OCI-LY1 (cell line): ENCODE results near the gene TTC16.

ENCODE experiments used
- EZH2 ChIP-seq: fragments of 200-600 bp; sonication (generic), shearing (Covaris generic); IDR thresholded peaks from 2 replicates; pipeline ENCODE4 v1.8.0; 2017; ENCODE audit warnings: borderline replicate concordance, mixed run types, mild to moderate bottlenecking, antibody characterized with exemption, low read length, moderate library complexity, mixed read lengths
- TF ChIP-seq, protein P1 (sequence below): fragments of 200-600 bp; sonication (generic), shearing (Covaris generic); IDR thresholded peaks from 2 replicates; pipeline ENCODE4 v1.5.1; 2017; ENCODE audit warnings: mild to moderate bottlenecking, antibody characterized with exemption, low read length, moderate library complexity, mixed read lengths

- TF ChIP-seq, protein P1, sequence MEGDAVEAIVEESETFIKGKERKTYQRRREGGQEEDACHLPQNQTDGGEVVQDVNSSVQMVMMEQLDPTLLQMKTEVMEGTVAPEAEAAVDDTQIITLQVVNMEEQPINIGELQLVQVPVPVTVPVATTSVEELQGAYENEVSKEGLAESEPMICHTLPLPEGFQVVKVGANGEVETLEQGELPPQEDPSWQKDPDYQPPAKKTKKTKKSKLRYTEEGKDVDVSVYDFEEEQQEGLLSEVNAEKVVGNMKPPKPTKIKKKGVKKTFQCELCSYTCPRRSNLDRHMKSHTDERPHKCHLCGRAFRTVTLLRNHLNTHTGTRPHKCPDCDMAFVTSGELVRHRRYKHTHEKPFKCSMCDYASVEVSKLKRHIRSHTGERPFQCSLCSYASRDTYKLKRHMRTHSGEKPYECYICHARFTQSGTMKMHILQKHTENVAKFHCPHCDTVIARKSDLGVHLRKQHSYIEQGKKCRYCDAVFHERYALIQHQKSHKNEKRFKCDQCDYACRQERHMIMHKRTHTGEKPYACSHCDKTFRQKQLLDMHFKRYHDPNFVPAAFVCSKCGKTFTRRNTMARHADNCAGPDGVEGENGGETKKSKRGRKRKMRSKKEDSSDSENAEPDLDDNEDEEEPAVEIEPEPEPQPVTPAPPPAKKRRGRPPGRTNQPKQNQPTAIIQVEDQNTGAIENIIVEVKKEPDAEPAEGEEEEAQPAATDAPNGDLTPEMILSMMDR: no peak
- no peak for TF ChIP-seq EZH2
Observed at GRCh38 chr9:127703289-127703946, 12.5 kb upstream of the TTC16 start.
